Right lobe of liver (tissue), 4 donors: Measurements from ENCODE around the gene CALR.

Source experiments
- POLR2A ChIP-seq: fragments of 450-650 bp; IDR thresholded peaks from one replicate; pipeline ENCODE4 v1.6.1; 2017; ENCODE audit warnings: antibody characterized with exemption, mild to moderate bottlenecking
- TF ChIP-seq, protein P1 (sequence below), 4 donors: fragments of 200-600 bp in 3 of 4; fragments of 450-650 bp in 1 of 4; IDR thresholded peaks; one replicate each; pipeline versions ENCODE4 v1.5.1 to v1.8.0; 2016 to 2022; ENCODE audit warnings: antibody characterized with exemption in 4 of 4, mild to moderate bottlenecking in 2 of 4
- donor health status: DM: no; HTN: no; CAD: no.
- donor health status: DM: no; HTN: no; CAD: no.
- donor health status: DM: no; HTN: yes; CAD: no.

DNA sequence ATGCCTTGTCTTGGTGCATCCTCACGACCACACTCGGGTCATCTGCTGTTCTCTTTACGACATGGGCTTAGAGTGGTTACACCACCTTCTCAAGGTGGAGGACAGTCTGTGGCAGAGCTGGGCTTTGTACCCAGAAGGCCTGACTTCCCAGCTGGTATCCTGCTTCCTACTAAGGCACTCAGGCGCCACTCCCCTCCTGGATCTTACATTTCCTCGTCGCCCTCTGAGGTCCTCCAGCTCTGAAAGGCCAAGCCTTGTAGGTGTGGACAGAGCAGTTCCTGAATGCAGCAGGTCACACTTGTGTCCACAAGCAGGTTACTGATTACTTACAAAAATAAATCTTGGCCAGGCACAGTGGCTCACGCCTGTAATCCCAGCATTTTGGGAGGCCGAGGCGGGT, 31.2 kb upstream of the CALR start:
- TF ChIP-seq, protein P1, sequence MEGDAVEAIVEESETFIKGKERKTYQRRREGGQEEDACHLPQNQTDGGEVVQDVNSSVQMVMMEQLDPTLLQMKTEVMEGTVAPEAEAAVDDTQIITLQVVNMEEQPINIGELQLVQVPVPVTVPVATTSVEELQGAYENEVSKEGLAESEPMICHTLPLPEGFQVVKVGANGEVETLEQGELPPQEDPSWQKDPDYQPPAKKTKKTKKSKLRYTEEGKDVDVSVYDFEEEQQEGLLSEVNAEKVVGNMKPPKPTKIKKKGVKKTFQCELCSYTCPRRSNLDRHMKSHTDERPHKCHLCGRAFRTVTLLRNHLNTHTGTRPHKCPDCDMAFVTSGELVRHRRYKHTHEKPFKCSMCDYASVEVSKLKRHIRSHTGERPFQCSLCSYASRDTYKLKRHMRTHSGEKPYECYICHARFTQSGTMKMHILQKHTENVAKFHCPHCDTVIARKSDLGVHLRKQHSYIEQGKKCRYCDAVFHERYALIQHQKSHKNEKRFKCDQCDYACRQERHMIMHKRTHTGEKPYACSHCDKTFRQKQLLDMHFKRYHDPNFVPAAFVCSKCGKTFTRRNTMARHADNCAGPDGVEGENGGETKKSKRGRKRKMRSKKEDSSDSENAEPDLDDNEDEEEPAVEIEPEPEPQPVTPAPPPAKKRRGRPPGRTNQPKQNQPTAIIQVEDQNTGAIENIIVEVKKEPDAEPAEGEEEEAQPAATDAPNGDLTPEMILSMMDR (IDR thresholded peaks at IDR 0.05), result no peak
- TF ChIP-seq POLR2A, result no peak
